CD4-positive, alpha-beta memory T cell (primary cell): ENCODE data around the gene AGAP1. TPM values are rescaled to one million over a fixed set of nuclear protein-coding genes. Genes with fewer than 3 reads are reported as not detected.
A peak's percentile ranks its signal among the peaks of the same experiment; 100 is the strongest.

Experiments used
- CTCF ChIA-PET: fragments of 350-600 bp; sonication (Branson Sonifier 250); formaldehyde crosslinking; loops from one replicate; lab custom pipeline; 2021; ENCODE audit warnings: inconsistent platforms; ENCODE audit not compliant: partially characterized antibody; lab: Charles Lee
- POLR2A ChIA-PET: fragments of 350-600 bp; sonication (Branson Sonifier 250); formaldehyde crosslinking; loops from one replicate; lab custom pipeline; 2021; ENCODE audit not compliant: partially characterized antibody; lab: Charles Lee
- DNase-seq, 5 donors: peaks; one replicate each; pipeline versions ENCODE4 v3.0.0 to v3.0.0-alpha.2; 2020 to 2022; ENCODE audit warnings: mixed read lengths in 1 of 5
- H3K27ac ChIP-seq: one replicate; pipeline ENCODE4 v1.7.0; 2013; ENCODE audit warnings: low read depth, low read length
- H3K27me3 ChIP-seq: 2 replicates; pipeline ENCODE4 v1.7.0; 2013; ENCODE audit warnings: mild to moderate bottlenecking, low read length, moderate library complexity; ENCODE audit not compliant: insufficient read depth
- H3K36me3 ChIP-seq: 2 replicates; pipeline ENCODE4 v1.7.0; 2013; ENCODE audit warnings: mild to moderate bottlenecking, low read length, moderate library complexity; ENCODE audit not compliant: insufficient read depth
- H3K4me1 ChIP-seq: 2 replicates; pipeline ENCODE4 v1.7.0; 2013; ENCODE audit warnings: mild to moderate bottlenecking, low read length, moderate library complexity; ENCODE audit not compliant: insufficient read depth
- H3K4me3 ChIP-seq, 2 donors: one replicate each; pipeline ENCODE4 v1.7.0; 2013; ENCODE audit warnings: low read length in 2 of 2, mild to moderate bottlenecking in 1 of 2
- H3K9me3 ChIP-seq, 2 donors: one replicate each; pipeline ENCODE4 v1.7.0; 2013; ENCODE audit warnings: low read length in 2 of 2, control low read depth in 1 of 2; ENCODE audit not compliant: control insufficient read depth in 1 of 2
- H3K27ac Mint-ChIP-seq, 7 donors: one replicate each; pipeline ENCODE4 v1.8.0; 2020 to 2021; ENCODE audit warnings: mixed read lengths in 7 of 7, mild to moderate bottlenecking in 6 of 7, inconsistent platforms in 3 of 7, moderate library complexity in 3 of 7
- H3K27me3 Mint-ChIP-seq, 2 donors: one replicate each; pipeline ENCODE4 v1.8.0; 2020 to 2021; ENCODE audit warnings: mixed read lengths in 2 of 2
- H3K36me3 Mint-ChIP-seq, 2 donors: one replicate each; pipeline ENCODE4 v1.8.0; 2020 to 2021; ENCODE audit warnings: mixed read lengths in 2 of 2, inconsistent platforms in 1 of 2, mild to moderate bottlenecking in 1 of 2
- H3K4me1 Mint-ChIP-seq, 4 donors: one replicate each; pipeline ENCODE4 v1.8.0; 2020 to 2021; ENCODE audit warnings: mixed read lengths in 4 of 4, mild to moderate bottlenecking in 1 of 4
- H3K4me3 Mint-ChIP-seq, 8 donors: one replicate each; pipeline ENCODE4 v1.8.0; 2020 to 2021; ENCODE audit warnings: mixed read lengths in 8 of 8, mild to moderate bottlenecking in 7 of 8, moderate library complexity in 6 of 8, inconsistent platforms in 3 of 8
- H3K9me3 Mint-ChIP-seq, 8 donors: one replicate each; pipeline ENCODE4 v1.8.0; 2020 to 2021; ENCODE audit warnings: mixed read lengths in 8 of 8, mild to moderate bottlenecking in 5 of 8, inconsistent platforms in 3 of 8, moderate library complexity in 1 of 8
- intact Hi-C: fragments of 100-400 bp; cut with micrococcal nuclease; formaldehyde crosslinking; loops from one replicate; pipeline ENCODE4 v1.15.1; 2023
- polyA plus RNA-seq, 2 donors: library from polyadenylated mRNA; unstranded; fragments of 300-500 nt; fragmentation: Illumina TruSeq; gene quantifications; one replicate each; pipeline ENCODE4 v1.2.3, GENCODE V29; 2021
- total RNA-seq, 2 experiments: library from RNA; stranded (reverse); gene quantifications; one replicate each; pipeline ENCODE4 v1.2.3, GENCODE V29; 2021

AGAP1 gene
- total and polyA plus RNA-seq, 4 experiments from 2014 or later, result 0.24 to 2.9 (median 1.9) TPM

DNA sequence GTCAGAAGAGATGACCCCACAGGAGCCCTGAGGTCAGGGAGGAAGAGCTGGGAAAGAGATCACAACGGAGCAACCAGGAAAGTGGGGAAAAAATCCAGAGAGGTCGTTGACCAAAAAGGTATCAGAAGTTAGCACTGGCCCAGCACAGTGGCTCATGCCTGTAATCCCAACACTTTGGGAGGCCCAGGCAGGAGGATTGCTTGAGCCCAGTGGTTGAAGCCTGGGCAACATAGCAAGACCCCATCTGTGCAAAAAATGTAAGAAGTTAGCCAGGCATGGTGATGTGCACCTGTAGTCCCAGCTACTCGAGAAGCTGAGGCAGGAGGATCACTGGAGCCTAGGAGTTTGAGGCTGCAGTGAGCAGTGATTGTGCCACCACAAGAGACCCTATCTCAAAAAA is 552.9 kb downstream of the AGAP1 start:
- no peak overlapping the region for H3K27ac Mint-ChIP-seq
- H3K4me1 Mint-ChIP-seq, result peaks cover 7 to 9% (median 7%) of the 10 kb centered on the region in 4 donors
- peaks cover 0 to under 1% (median 0%) of the 10 kb centered on the region in 8 donors for H3K9me3 Mint-ChIP-seq
- DNase-seq, result no peak
- CTCF ChIA-PET, result no interaction called here
- no peaks in the 10 kb centered on the region for H3K27me3 ChIP-seq
- H3K4me1 ChIP-seq, result peaks cover 6% of the 10 kb centered on the region
- H3K4me3 ChIP-seq, result no peak overlapping the region
- peaks cover 3 to 4% of the 10 kb centered on the region in 2 donors for H3K27me3 Mint-ChIP-seq
- intact Hi-C loops, result no loop called here
- H3K9me3 ChIP-seq, result no peaks in the 10 kb centered on the region
- POLR2A ChIA-PET, result no interaction called here
- no peak overlapping the region for H3K27ac ChIP-seq
- H3K36me3 ChIP-seq, result no peaks in the 10 kb centered on the region
- no peaks in the 10 kb centered on the region for H3K36me3 Mint-ChIP-seq
- H3K4me3 Mint-ChIP-seq, result no peak overlapping the region

DNA sequence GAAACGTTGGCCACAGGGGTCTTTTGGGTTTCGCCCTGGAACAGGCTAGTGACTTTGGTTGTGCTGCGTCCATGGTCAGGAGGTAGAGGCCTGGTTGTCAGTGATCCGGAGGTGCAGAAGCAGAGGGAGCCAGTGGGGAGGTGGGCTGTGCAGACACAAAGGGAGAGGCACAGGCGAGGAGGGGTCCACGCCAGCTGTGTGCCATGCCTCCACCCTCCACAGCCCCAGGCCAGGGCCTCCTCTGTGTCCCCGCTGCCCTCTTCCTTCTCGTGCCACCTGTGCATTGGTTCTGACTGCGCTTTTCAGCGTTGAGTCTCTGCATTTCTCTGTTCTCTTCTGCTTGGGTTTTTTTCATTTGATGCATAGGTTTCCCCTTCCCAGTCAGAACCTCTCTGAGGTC is 553.3 kb downstream of the AGAP1 start:
- H3K4me3 ChIP-seq, result no peak overlapping the region
- H3K9me3 ChIP-seq, result no peaks in the 10 kb centered on the region
- POLR2A ChIA-PET, result no interaction called here
- Mint-ChIP-seq H3K4me1 (peaks cover 7 to 9% (median 7%) of the 10 kb centered on the region in 4 donors), H3K27me3 (peaks cover 2 to 3% of the 10 kb centered on the region in 2 donors), H3K4me3 (no peak overlapping the region), H3K27ac (no peak overlapping the region), H3K36me3 (no peaks in the 10 kb centered on the region), H3K9me3 (no peaks in the 10 kb centered on the region)
- H3K27ac ChIP-seq, result no peak overlapping the region
- no peak for DNase-seq
- no peaks in the 10 kb centered on the region for H3K36me3 ChIP-seq
- peaks cover 6% of the 10 kb centered on the region for H3K4me1 ChIP-seq
- intact Hi-C loops, result no loop called here
- no peaks in the 10 kb centered on the region for H3K27me3 ChIP-seq
- CTCF ChIA-PET, result no interaction called here

DNA sequence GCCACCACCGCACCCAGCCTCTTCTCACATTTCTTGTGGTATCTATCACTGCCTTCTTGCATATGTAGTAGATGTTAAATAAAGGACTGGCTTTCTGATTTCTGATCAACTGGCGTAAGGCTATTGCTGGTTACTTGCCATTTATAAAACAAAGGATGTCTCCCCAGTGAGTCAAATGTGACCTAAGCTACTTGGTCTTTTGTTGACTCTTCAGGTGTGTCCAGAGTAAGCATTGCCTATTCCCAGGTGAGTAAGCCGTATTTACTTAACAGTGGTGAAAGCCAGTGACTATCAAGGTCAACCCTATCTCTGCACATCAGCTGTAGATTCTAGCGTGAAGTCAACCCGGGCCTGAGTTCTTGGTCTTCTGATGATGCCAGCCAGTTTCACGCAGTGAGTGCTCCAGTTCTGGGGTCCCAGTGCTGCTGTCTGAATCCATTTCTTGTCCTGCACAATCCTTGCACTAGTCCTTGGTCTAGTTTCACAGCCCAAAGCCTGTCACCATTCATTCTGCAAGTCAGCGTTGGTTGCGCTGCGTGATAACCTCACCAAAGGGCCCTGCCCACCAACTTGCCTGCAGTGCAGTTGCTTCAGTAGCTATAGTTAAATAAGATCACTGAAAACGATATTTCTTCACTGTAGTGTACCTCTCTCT is 554.2 kb downstream of the AGAP1 start:
- Histone ChIP-seq H3K36me3 (no peaks in the 10 kb centered on the region), H3K27me3 (no peaks in the 10 kb centered on the region), H3K27ac (no peak overlapping the region), H3K4me1 (peaks cover 6% of the 10 kb centered on the region), H3K4me3 (no peak overlapping the region), H3K9me3 (no peaks in the 10 kb centered on the region)
- POLR2A ChIA-PET, result no interaction called here
- H3K27me3 Mint-ChIP-seq, result peaks cover 5 to 6% of the 10 kb centered on the region in 2 donors
- peaks cover 7 to 9% (median 7%) of the 10 kb centered on the region in 4 donors for H3K4me1 Mint-ChIP-seq
- intact Hi-C loops, result no loop called here
- no peak overlapping the region for H3K4me3 Mint-ChIP-seq
- no peak for DNase-seq
- H3K9me3 Mint-ChIP-seq, result no peaks in the 10 kb centered on the region
- CTCF ChIA-PET, result no interaction called here
- no peak overlapping the region for H3K27ac Mint-ChIP-seq
- H3K36me3 Mint-ChIP-seq, result no peaks in the 10 kb centered on the region

DNA sequence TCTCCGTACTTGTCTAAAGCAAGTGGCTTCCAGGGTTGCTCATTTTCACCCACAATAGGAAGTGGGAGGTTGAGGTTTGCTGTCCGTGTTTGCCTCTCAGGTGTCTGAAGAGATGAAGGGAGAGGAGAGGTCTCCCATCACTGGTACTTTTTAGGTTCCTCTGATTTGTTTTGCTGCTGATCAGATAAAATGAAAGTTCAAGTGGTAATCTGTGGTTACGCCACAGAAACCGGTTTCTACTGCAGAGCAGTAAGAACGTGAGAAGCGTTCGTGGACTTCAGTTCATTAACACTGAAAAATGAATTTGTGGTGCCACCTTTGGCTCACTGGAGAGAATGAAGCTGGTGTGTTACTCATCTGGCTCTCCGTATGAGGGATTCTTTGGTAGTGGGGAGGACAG is 556.1 kb downstream of the AGAP1 start:
- H3K9me3 ChIP-seq, result no peaks in the 10 kb centered on the region
- POLR2A ChIA-PET, result no interaction called here
- peaks cover 7 to 10% (median 8%) of the 10 kb centered on the region in 4 donors for H3K4me1 Mint-ChIP-seq
- peak in 4 of 5 donors; percentile 3 to 25 (median 14) for DNase-seq
- CTCF ChIA-PET, result no interaction called here
- H3K27me3 ChIP-seq, result no peaks in the 10 kb centered on the region
- H3K36me3 ChIP-seq, result no peaks in the 10 kb centered on the region
- H3K4me1 ChIP-seq, result peaks cover 6% of the 10 kb centered on the region
- no peak overlapping the region for H3K4me3 ChIP-seq
- H3K27me3 Mint-ChIP-seq, result peaks cover 16% of the 10 kb centered on the region in 2 donors
- no peaks in the 10 kb centered on the region for H3K9me3 Mint-ChIP-seq
- no peak overlapping the region for H3K27ac ChIP-seq
- H3K4me3 Mint-ChIP-seq, result peak overlapping the region in 7 of 8 donors; percentile 4 to 68 (median 38)
- intact Hi-C loops, result no loop called here
- H3K36me3 Mint-ChIP-seq, result no peaks in the 10 kb centered on the region
- peak overlapping the region in 2 of 7 donors; percentile 13 to 44 for H3K27ac Mint-ChIP-seq

DNA sequence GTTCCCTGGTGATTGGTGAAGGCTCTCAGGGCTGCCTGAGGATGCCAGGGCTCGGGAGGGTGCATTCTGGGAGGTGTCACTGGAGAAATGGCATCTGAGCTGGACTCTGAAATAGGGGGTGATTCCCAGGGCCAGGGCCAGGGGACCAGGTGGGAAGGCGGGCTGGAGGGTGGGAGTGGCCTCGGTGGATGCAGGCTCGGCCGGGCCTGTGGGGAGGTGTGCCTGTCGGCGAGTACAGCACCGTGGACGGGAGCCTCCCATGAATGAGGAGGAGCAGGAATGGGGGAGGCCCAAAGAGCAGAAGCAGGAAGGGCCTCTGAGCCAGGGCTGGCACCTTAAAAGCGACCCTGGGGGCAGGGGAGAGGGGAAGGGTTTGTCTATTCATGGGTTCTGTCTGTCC is 557.5 kb downstream of the AGAP1 start:
- Mint-ChIP-seq H3K4me1 (peaks cover 7 to 10% (median 8%) of the 10 kb centered on the region in 4 donors), H3K27me3 (peaks cover 17 to 22% of the 10 kb centered on the region in 2 donors), H3K4me3 (no peak overlapping the region), H3K36me3 (no peaks in the 10 kb centered on the region), H3K27ac (no peak overlapping the region), H3K9me3 (peaks cover 0 to 2% (median 0%) of the 10 kb centered on the region in 8 donors)
- Histone ChIP-seq H3K9me3 (no peaks in the 10 kb centered on the region), H3K27ac (no peak overlapping the region), H3K36me3 (no peaks in the 10 kb centered on the region), H3K4me3 (no peak overlapping the region), H3K4me1 (peaks cover 6% of the 10 kb centered on the region), H3K27me3 (no peaks in the 10 kb centered on the region)
- intact Hi-C loops, result no loop called here
- DNase-seq, result no peak
- ChIA-PET CTCF (no interaction called here), POLR2A (no interaction called here)

DNA sequence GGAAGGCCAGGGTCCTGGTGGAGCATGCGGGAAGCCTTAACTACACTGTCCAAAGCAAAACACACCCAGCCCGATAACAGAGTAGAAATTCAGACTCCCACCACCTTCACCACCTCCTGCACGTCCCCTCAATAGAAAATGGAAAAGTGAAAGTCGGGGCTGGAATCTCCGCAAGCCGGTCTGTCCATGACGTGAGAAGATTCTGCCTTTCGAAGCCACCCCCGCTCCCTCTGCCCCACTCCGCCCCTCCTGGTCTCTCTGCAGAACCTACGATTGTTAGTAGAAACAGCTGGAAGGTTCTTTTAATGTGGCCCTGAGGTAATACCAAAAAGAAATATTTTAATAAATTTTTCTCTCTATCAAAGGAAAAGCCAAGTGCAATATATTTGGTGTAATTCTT is 558.0 kb downstream of the AGAP1 start:
- DNase-seq, result no peak
- H3K4me3 ChIP-seq, result no peak overlapping the region
- H3K9me3 Mint-ChIP-seq, result peaks cover 0 to 2% (median 0%) of the 10 kb centered on the region in 8 donors
- H3K27ac Mint-ChIP-seq, result no peak overlapping the region
- intact Hi-C loops, result no loop called here
- no peaks in the 10 kb centered on the region for H3K27me3 ChIP-seq
- peaks cover 7 to 10% (median 8%) of the 10 kb centered on the region in 4 donors for H3K4me1 Mint-ChIP-seq
- peaks cover 6% of the 10 kb centered on the region for H3K4me1 ChIP-seq
- no peaks in the 10 kb centered on the region for H3K36me3 Mint-ChIP-seq
- H3K4me3 Mint-ChIP-seq, result no peak overlapping the region
- no peaks in the 10 kb centered on the region for H3K9me3 ChIP-seq
- ChIA-PET POLR2A (no interaction called here), CTCF (no interaction called here)
- no peaks in the 10 kb centered on the region for H3K36me3 ChIP-seq
- peaks cover 20 to 23% of the 10 kb centered on the region in 2 donors for H3K27me3 Mint-ChIP-seq
- no peak overlapping the region for H3K27ac ChIP-seq

DNA sequence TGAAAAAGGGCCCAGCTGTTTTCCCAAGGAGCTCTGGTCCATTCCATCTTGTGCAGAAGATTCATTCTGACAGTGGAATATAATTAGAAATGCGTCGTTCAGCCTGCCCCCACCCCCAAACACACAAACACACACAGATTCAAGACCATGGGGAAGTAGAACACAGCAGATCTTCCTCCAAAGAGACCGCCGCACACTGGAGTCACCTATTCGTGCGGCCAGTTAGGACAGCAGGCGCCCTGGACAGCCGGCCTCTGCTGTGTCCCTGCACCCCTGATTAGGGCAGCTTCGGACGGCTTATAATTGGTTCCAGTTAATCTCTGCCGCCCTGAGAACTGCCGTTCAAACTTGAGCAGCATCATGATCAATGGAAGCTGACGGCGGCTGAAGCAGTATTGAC is 558.4 kb downstream of the AGAP1 start:
- peaks cover 21 to 23% of the 10 kb centered on the region in 2 donors for H3K27me3 Mint-ChIP-seq
- intact Hi-C loops, result no loop called here
- POLR2A ChIA-PET, result no interaction called here

More for the DNA sequence above, 558.4 kb downstream of the AGAP1 start:
- CTCF ChIA-PET, result no interaction called here
- Mint-ChIP-seq H3K27ac (no peak overlapping the region), H3K9me3 (peaks cover 0 to 2% (median 0%) of the 10 kb centered on the region in 8 donors), H3K4me3 (no peak overlapping the region), H3K36me3 (no peaks in the 10 kb centered on the region), H3K4me1 (peaks cover 7 to 10% (median 8%) of the 10 kb centered on the region in 4 donors)
- no peaks in the 10 kb centered on the region for H3K36me3 ChIP-seq
- H3K9me3 ChIP-seq, result no peaks in the 10 kb centered on the region
- H3K27me3 ChIP-seq, result no peaks in the 10 kb centered on the region
- H3K4me3 ChIP-seq, result no peak overlapping the region
- no peak overlapping the region for H3K27ac ChIP-seq
- peaks cover 6% of the 10 kb centered on the region for H3K4me1 ChIP-seq
- DNase-seq, result no peak
